PC-9 (cell line): ENCODE results near the gene ANAPC5. TPM values are rescaled to one million over a fixed set of nuclear protein-coding genes. Genes with fewer than 3 reads are reported as not detected.

ENCODE experiments used
- BruUV-seq: library from RNA; stranded (reverse); fragments of 400-500 nt; replicated peaks from 2 replicates; lab custom pipeline; 2021; lab: Mats Ljungman, UMichigan
- CTCF ChIA-PET: fragments of 300-600 bp; sonication (Branson Sonifier 250); formaldehyde crosslinking; loops from one replicate; lab custom pipeline; 2022; ENCODE audit warnings: antibody characterized with exemption; lab: Charles Lee
- POLR2A ChIA-PET: fragments of 300-600 bp; sonication (Branson Sonifier 250); formaldehyde crosslinking; loops from one replicate; lab custom pipeline; 2022; ENCODE audit warnings: antibody characterized with exemption; ENCODE audit not compliant: unreplicated experiment; lab: Charles Lee
- DNase-seq, 2 experiments: peaks; one replicate each; pipeline versions ENCODE4 v3.0.0 to v3.0.0-alpha.2; 2015 to 2022; ENCODE audit warnings: mixed read lengths in 1 of 2
- H2AFZ ChIP-seq: fragments of 200-600 bp; sonication (generic); 2 replicates; pipeline ENCODE4 v1.8.1; 2017; ENCODE audit warnings: antibody characterized with exemption
- H3F3A ChIP-seq: fragments of 200-600 bp; sonication (generic); 2 replicates; pipeline ENCODE4 v1.8.1; 2017; ENCODE audit warnings: antibody characterized with exemption, mild to moderate bottlenecking, low read depth; ENCODE audit not compliant: insufficient read depth
- H3K27ac ChIP-seq: fragments of 200-600 bp; sonication (generic); 2 replicates; pipeline ENCODE4 v1.6.1; 2016; ENCODE audit warnings: mixed run types
- H3K27me3 ChIP-seq: fragments of 200-600 bp; sonication (generic); 2 replicates; pipeline ENCODE4 v1.6.1; 2016; ENCODE audit warnings: low read depth, mixed run types; ENCODE audit not compliant: insufficient read depth
- H3K36me3 ChIP-seq: fragments of 200-600 bp; sonication (generic); 2 replicates; pipeline ENCODE4 v1.6.1; 2016; ENCODE audit warnings: low read depth, mixed run types
- H3K4me1 ChIP-seq: fragments of 200-600 bp; sonication (generic); replicated peaks from 2 replicates; pipeline ENCODE4 v1.6.1; 2016; ENCODE audit warnings: mixed run types; ENCODE audit not compliant: insufficient read depth
- H3K4me2 ChIP-seq: fragments of 200-600 bp; sonication (generic); 2 replicates; pipeline ENCODE4 v1.6.1; 2017; ENCODE audit warnings: mixed run types
- H3K4me3 ChIP-seq: fragments of 200-600 bp; sonication (generic); 2 replicates; pipeline ENCODE4 v1.6.1; 2016; ENCODE audit warnings: mixed run types
- H3K79me2 ChIP-seq: fragments of 200-600 bp; sonication (generic); 2 replicates; pipeline ENCODE4 v1.6.1; 2017; ENCODE audit warnings: low read depth, mixed run types
- H3K9me2 ChIP-seq: fragments of 200-600 bp; sonication (generic); 2 replicates; pipeline ENCODE4 v1.8.1; 2017; ENCODE audit warnings: mild to moderate bottlenecking; ENCODE audit not compliant: insufficient read depth
- H3K9me3 ChIP-seq: fragments of 200-600 bp; sonication (generic); 2 replicates; pipeline ENCODE4 v1.8.1; 2016; ENCODE audit warnings: low read depth; ENCODE audit not compliant: insufficient read depth
- H4K20me1 ChIP-seq: fragments of 200-600 bp; sonication (generic); 2 replicates; pipeline ENCODE4 v1.8.1; 2017; ENCODE audit not compliant: insufficient read depth
- EZH2 ChIP-seq: fragments of 200-600 bp; sonication (generic); IDR thresholded peaks from 2 replicates; pipeline ENCODE4 v1.8.0; 2017; ENCODE audit warnings: antibody characterized with exemption, low read depth
- intact Hi-C: fragments of 100-400 bp; cut with micrococcal nuclease; formaldehyde crosslinking; loops from one replicate; pipeline ENCODE4 v1.10.0; 2022; ENCODE audit not compliant: unreplicated experiment
- total RNA-seq: library from RNA; stranded (reverse); gene quantifications from 2 replicates; pipeline ENCODE4 v1.2.3, GENCODE V29; 2021
- TF ChIP-seq, protein P1 (sequence below): fragments of 200-600 bp; sonication (generic); conservative IDR thresholded peaks from 2 replicates; pipeline ENCODE4 v1.6.1; 2017; ENCODE audit warnings: mixed run types, antibody characterized with exemption, mild to moderate bottlenecking, moderate library complexity

ANAPC5 gene
- total RNA-seq, 1 experiment from 2014 or later = 93.6 TPM

DNA sequence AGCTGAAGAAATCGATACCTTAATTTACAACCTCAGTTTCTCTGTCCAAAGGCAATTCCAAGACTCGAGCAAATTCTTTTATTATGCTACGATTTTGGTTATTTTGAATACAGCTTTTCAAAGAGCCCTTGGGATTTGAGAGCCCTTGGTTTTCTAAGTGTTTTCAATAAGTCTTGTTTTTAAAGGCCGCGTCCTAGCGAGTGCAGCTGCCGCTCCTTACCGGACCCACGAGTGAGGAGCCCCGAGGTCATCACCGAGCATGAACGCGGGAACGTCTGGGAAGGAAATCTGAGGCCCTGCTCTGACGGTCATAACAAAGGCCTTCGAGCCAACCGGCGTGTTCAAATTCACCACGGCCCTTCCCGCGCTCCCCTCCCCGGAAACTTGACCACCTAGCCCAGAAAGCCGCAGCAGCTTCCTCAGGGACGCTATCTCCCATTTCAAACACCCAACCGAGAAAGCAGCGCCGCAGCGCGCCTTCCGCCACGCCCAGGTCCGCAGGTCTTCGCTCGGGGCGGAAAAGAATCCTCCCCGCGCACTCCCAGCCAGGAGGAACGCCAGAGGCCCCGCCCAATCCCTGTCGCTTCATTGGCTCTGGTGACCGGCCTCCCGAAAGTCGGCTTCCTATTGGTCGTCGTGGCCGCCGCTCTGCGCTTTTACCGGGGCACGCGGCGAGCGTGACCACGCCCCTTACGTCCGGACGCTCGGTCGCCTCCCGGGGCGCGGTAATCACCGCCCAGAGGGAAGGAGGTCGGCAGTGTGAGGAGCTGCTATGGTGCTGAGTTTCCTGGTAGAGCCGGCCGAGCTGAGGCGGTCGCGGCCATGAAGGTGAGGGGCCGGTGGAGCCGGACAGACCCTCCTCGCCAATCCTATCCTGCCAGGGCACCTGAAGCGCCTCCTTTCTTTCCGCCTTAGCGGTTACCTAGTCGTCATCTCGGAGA, 47.5 kb upstream of the ANAPC5 start, which contains the start of gene RNF34:
TSS of gene RNF34 (plus strand) at position 728 of the 941 bp plus-strand sequence. CDS start at position 823, 95 bp downstream.
- no peaks in the 10 kb centered on the region for H3K36me3 ChIP-seq
- H3K27ac ChIP-seq = peak within 1 kb of the TSS; percentile 49
- 0 out of 2 replicates have a peak, but pooled peaks cover 6% of the 10 kb centered on the region for H3F3A ChIP-seq
- intact Hi-C loops = loop anchor here (1.0 kb wide), 1 partner anchor 47 kb away; the partner anchor contains the start of gene ANAPC5
- ChIA-PET POLR2A (interaction anchor here (0.5 to 0.8 kb wide), 8 partner anchors 47 to 1127 kb away, joined by 3 to 7 read pairs (median 4); partner anchors contain the start of genes ANAPC5 and RSRC2), CTCF (interaction anchor here (0.6 to 1.4 kb wide), 3 partner anchors 20 to 180 kb away, joined by 3 to 5 read pairs (median 3); partner anchors contain the start of gene ANAPC5)
- H4K20me1 ChIP-seq = no peaks in the 10 kb centered on the region
- H3K9me3 ChIP-seq = no peaks in the 10 kb centered on the region
- H3K9me2 ChIP-seq = no peaks in the 10 kb centered on the region
- peak within 1 kb of the TSS; percentile 86 for H2AFZ ChIP-seq
- no peak for TF ChIP-seq EZH2
- TF ChIP-seq, protein P1, sequence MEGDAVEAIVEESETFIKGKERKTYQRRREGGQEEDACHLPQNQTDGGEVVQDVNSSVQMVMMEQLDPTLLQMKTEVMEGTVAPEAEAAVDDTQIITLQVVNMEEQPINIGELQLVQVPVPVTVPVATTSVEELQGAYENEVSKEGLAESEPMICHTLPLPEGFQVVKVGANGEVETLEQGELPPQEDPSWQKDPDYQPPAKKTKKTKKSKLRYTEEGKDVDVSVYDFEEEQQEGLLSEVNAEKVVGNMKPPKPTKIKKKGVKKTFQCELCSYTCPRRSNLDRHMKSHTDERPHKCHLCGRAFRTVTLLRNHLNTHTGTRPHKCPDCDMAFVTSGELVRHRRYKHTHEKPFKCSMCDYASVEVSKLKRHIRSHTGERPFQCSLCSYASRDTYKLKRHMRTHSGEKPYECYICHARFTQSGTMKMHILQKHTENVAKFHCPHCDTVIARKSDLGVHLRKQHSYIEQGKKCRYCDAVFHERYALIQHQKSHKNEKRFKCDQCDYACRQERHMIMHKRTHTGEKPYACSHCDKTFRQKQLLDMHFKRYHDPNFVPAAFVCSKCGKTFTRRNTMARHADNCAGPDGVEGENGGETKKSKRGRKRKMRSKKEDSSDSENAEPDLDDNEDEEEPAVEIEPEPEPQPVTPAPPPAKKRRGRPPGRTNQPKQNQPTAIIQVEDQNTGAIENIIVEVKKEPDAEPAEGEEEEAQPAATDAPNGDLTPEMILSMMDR = no peak
- peaks cover 24% of the 10 kb centered on the region for H3K4me1 ChIP-seq
- H3K4me2 ChIP-seq = peak within 1 kb of the TSS; percentile 90
- peak; percentile 93 to 98 for DNase-seq
- H3K79me2 ChIP-seq = peaks cover 50% of the 10 kb centered on the region
- no peaks in the 10 kb centered on the region for H3K27me3 ChIP-seq
- TSS peak; percentile 89 for BruUV-seq
- peak within 1 kb of the TSS; percentile 84 for H3K4me3 ChIP-seq

DNA sequence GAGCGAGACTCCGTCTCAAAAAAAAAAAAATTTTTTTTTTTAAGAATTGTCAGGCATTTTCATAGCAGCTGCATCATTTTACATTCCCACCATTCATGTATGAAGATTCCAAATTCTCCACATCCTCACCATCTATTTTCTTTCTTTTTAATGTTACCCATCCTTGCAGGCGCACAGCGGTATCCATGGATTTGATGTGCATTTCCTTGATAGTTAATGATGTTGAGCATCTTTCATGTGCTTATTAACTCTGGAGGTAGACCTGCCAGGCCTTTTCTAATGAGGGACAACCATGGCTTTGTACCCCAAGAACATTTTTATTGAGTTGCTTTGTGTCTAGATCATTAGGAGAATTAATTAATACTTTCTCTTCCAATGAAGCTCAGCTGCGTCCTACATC, 46.1 kb upstream of the ANAPC5 start:
- CTCF ChIA-PET = no interaction called here
- BruUV-seq = no TSS peak
- no peaks in the 10 kb centered on the region for H3K9me3 ChIP-seq
- H3K4me1 ChIP-seq = peaks cover 24% of the 10 kb centered on the region
- intact Hi-C loops = no loop called here
- POLR2A ChIA-PET = interaction anchor here (0.7 kb wide), 1 partner anchor 121 kb away, joined by 13 read pairs; no protein-coding TSS in a partner anchor
- DNase-seq = no peak
- H3K79me2 ChIP-seq = peaks cover 38% of the 10 kb centered on the region
- H3K27ac ChIP-seq = no peak overlapping the region
- H2AFZ ChIP-seq = no peak overlapping the region
- no peaks in the 10 kb centered on the region for H3K27me3 ChIP-seq
- no peaks in the 10 kb centered on the region for H4K20me1 ChIP-seq
- 0 out of 2 replicates have a peak, but pooled peaks cover 6% of the 10 kb centered on the region for H3F3A ChIP-seq
- no peaks in the 10 kb centered on the region for H3K36me3 ChIP-seq
- no peaks in the 10 kb centered on the region for H3K9me2 ChIP-seq
- no peak for TF ChIP-seq EZH2
- TF ChIP-seq, protein P1 = no peak
- peak overlapping the region; percentile 82 for H3K4me2 ChIP-seq
- H3K4me3 ChIP-seq = peak overlapping the region; percentile 84; the same call in 1 of the 2 replicates

DNA sequence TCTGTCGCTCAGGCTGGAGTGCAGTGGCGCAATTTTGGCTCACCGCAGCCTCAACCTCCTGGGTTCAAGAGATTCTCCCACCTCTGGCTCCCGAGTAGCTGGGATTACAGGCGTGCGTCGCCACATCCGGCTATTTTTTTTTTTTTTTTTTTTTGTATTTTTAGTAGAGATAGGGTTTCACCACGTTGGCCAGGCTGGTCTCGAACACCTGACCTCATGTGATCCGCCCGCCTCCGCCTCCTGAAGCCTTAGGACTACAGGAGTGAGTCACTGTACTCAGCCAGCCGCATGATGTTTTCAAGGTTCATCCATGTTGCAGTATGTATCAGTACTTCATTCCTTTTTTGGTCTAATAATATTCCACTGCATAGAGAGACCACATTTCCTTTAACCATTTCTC, 45.3 kb upstream of the ANAPC5 start:
- no peak overlapping the region for H3K27ac ChIP-seq
- peaks cover 24% of the 10 kb centered on the region for H3K4me1 ChIP-seq
- H3K9me3 ChIP-seq = no peaks in the 10 kb centered on the region
- ChIA-PET CTCF (no interaction called here), POLR2A (interaction anchor here (0.6 to 0.7 kb wide), 3 partner anchors 43 to 888 kb away, joined by 3 to 13 read pairs (median 4); no protein-coding TSS in a partner anchor)
- DNase-seq = no peak
- peaks cover 31% of the 10 kb centered on the region for H3K79me2 ChIP-seq
- intact Hi-C loops = no loop called here
- H4K20me1 ChIP-seq = no peaks in the 10 kb centered on the region
- no peaks in the 10 kb centered on the region for H3K36me3 ChIP-seq
- no peak overlapping the region for H3K4me3 ChIP-seq
- TF ChIP-seq, protein P1 = no peak
- no peak for TF ChIP-seq EZH2
- H3F3A ChIP-seq = 0 out of 2 replicates have a peak, but pooled peaks cover 6% of the 10 kb centered on the region
- no TSS peak for BruUV-seq
- H3K9me2 ChIP-seq = no peaks in the 10 kb centered on the region
- H3K27me3 ChIP-seq = no peaks in the 10 kb centered on the region
- H2AFZ ChIP-seq = no peak overlapping the region
- H3K4me2 ChIP-seq = no peak overlapping the region
